ENCODE measurements around the gene TPM3. TPM values are rescaled to one million over a fixed set of nuclear protein-coding genes. Genes with fewer than 3 reads are reported as not detected.

The TPM3 gene
- total and polyA plus RNA-seq, 2 donors (not counting 1 experiment from before 2014, with no cell fraction given), result 186 to 300 TPM

- ATAC-seq (ENCODE audit: low read depth), result no peak
- Mint-ChIP-seq H3K4me1 (peaks cover 21% of the 10 kb centered on the region), H3K27ac (no peak overlapping the region), H3K9me3 (ENCODE audit: insufficient read depth) (no peaks in the 10 kb centered on the region), H3K4me3 (no peak overlapping the region), H3K27me3 (peaks cover 14% of the 10 kb centered on the region)
- peaks cover 3% of the 10 kb centered on the region for H4K20me1 ChIP-seq (ENCODE audit: control insufficient read depth, insufficient read depth, low read length, poor library complexity, severe bottlenecking)
- no peak overlapping the region for H2AFZ ChIP-seq (ENCODE audit: insufficient read depth, low read depth, low read length, poor library complexity, severe bottlenecking)
- H3K79me2 ChIP-seq (ENCODE audit: control insufficient read depth, insufficient read depth, low read length), result peaks cover 31% of the 10 kb centered on the region
- peaks cover 0 to 4% (median 1%) of the 10 kb centered on the region in 4 experiments for H3K27me3 ChIP-seq (replicated peaks in 1 of 4; ENCODE audit: control extremely low read depth in 1 of 4, control insufficient read depth in 3 of 4, insufficient read depth in 4 of 4, low read length in 3 of 4)
- no peak overlapping the region for H3K4me2 ChIP-seq (replicated peaks; ENCODE audit: low read depth, low read length, poor library complexity, severe bottlenecking)
- no peaks in the 10 kb centered on the region for H3K9me3 ChIP-seq (ENCODE audit: control extremely low read depth in 1 of 3, control insufficient read depth in 2 of 3, insufficient read depth in 1 of 3, low read length in 2 of 3)
- intact Hi-C loops (cut with micrococcal nuclease), result loop anchor here (1.0 kb wide), 1 partner anchor 86 kb away; the partner anchor contains the start of gene HAX1
- TF ChIP-seq EZH2 (IDR thresholded peaks at IDR 0.05; ENCODE audit: borderline replicate concordance, insufficient read depth, low read depth, low read length, poor library complexity, severe bottlenecking) (no peak), CTCF (IDR thresholded peaks at IDR 0.05) (peak; percentile 63)
- no peaks in the 10 kb centered on the region for H3K36me3 ChIP-seq (replicated peaks in 1 of 2; ENCODE audit: control extremely low read depth in 1 of 2, control insufficient read depth in 1 of 2, extremely low read depth in 1 of 2, insufficient read depth in 2 of 2, low read length in 1 of 2)
- WGBS (ENCODE audit: insufficient coverage), result 80% methylated on average over 1 of the region's 1 CpG
- H3K4me3 ChIP-seq (ENCODE audit: control extremely low read depth in 1 of 5, extremely low read depth in 1 of 5, insufficient read depth in 1 of 5, low read depth in 2 of 5, low read length in 4 of 5), result no peak overlapping the region
- no peak overlapping the region for H3K9ac ChIP-seq (ENCODE audit: low read length)
- peaks cover 12 to 18% of the 10 kb centered on the region in 2 donors for H3K4me1 ChIP-seq (ENCODE audit: control insufficient read depth in 2 of 2, insufficient read depth in 2 of 2, low read length in 2 of 2)
- POLR2A ChIA-PET, result no interaction called here
- H3K27ac ChIP-seq (ENCODE audit: low read length in 2 of 2), result no peak overlapping the region
- CTCF ChIA-PET, result interaction anchor here (1.0 kb wide), 1 partner anchor 13 kb away, joined by 3 read pairs; no protein-coding TSS in a partner anchor
- DNase-seq, result peak; percentile 57
These were observed 5.7 kb downstream of the TPM3 start for GRCh38 chr1:154186177-154186576.
